Epidermal melanocyte (primary cell): Measurements from ENCODE around the gene VWCE.
A peak's percentile ranks its signal among the peaks of the same experiment; 100 is the strongest.
"Not testable (repeated sequence)": the region's sequence is repeated elsewhere in the genome, so short reads cannot be mapped to it uniquely, and the experiment has no call there.

Source experiments
- DNase-seq: peaks from one replicate; pipeline ENCODE4 v3.0.0; 2011; ENCODE audit warnings: low spot score; ENCODE audit not compliant: insufficient read length

Gene VWCE

DNA sequence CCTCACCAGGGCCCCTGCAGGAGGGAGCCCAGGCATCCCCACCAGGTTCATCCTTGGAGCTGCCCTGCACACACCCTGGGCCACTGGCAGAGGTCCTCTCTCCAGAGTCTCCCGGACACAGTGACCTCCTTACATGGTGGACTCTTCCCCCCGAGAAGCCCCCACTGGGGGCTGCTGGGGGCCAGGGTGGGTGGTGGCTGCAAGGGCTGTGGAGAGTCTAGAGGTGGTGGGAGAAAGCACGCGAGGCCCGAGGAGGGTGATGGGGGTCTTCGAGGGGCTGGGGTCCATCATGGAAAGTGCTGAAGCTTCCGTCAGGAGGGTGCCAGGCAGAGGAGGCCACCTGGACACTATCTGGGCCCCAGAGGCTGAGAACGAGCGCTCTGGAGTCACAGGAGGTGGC is 36.6 kb downstream of the VWCE start:
- DNase-seq, result no peak

DNA sequence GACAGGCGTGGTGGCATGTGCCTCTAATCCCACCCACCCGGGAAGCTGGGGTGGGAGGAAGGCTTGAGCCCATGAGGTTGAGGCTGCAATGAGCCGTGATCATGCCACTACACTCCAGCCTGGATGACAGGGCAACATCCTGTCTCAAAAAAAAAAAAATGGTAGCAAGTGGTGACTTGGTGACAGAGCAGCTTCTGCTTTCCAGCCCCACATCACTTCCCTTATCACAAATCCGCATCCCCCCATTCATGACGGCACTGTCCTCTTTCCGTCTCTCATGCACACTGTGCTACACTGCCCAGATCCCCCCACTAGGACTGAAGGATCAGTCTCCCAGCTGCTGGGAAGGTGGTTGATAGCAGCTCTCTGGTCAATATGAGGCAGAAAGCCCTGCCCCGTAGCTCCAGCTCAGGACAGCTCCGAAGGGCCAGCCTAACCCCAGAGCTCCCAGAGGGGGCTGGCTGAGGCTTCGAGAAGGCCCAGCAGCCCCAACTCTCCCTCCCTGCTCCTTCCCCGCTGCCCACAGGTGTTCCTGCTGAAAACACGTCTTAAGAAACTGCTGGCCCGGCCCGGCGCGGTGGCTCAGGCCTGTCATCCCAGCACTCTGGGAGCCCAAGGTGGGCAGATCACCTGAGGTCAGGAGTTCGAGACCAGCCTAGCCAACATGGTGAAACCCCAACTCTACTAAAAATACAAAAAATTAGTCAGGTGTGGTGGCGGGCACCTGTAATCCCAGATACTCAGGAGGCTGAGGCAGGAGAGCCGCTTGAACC is 38.2 kb downstream of the VWCE start:
- no peak for DNase-seq

DNA sequence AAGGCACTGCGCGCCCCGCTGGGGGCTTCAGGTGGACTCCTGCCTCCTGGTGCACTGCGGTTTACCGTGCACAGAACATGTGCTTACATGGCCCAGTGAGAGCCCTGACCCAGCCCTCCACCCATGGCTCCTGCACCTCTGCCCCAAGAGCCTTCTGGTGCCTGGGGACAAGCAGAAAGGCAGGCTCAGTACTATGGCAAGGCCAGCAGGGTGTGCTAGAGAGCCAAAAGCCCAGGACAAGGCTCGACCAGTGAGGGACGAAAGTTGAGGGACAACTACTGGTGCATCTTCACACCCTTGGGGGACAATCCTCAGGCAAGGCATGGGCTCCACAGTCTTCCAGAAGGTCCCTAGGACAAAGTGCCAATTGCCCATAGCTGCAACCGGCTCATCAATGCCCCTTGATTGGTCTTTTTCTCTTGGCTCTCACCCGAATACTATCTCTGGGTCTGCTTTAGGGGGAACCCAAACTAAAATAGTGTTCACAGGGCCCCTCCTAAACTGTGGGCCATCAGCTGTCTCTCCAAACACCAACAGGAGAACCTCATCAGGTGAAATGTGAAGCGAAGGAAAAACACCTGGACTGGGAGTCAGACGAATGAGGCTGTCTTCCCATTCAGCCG is 40.6 kb downstream of the VWCE start:
- DNase-seq, result peak; percentile 90

- not testable (repeated sequence) for DNase-seq
Observed at GRCh38 chr11:61252332-61252731, 42.8 kb downstream of the VWCE start.

DNA sequence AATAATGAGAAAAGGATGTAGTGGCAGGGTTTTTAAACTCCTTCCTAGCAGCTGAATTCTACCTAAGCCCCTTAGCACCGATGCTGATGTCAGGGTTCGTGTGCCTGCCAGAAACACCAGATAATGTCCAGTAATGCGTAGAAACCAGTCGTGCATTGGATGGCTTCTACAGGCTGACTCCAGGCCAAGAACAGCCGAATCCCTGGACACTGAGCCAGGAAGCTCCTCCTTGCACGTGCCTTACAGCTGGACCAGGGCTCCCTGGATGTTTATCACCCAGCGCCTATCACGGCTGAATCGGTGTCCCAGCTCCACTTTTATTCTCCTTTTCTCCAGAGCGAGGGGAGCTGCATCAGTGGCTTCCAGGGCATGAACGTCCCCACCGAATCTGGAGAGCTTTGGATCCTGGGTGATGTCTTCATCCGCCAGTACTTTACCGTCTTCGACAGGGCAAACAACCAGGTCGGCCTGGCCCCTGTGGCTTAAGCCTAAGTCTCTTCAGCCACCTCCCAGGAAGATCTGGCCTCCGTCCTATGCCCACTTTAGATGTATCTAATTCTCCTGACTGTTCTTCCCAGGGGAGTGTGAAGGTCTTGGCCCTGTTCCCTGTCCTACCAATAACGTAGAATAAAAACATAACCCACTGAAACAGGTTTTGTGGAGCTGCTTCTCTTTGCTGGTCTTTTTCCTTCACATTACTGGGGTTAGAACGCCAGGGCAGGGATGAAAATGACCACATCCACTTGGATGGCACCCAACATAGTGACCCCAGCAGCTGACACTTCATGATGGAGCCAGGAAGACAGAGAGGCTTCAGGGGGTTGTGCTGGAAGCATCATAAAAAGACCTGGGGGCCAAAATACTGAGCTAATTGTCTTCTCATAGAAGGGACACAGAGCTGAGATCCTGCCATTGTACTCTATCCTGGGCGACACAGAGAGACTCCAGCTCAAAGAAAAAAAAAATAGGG is 44.0 kb downstream of the VWCE start:
- DNase-seq, result not testable (repeated sequence)

DNA sequence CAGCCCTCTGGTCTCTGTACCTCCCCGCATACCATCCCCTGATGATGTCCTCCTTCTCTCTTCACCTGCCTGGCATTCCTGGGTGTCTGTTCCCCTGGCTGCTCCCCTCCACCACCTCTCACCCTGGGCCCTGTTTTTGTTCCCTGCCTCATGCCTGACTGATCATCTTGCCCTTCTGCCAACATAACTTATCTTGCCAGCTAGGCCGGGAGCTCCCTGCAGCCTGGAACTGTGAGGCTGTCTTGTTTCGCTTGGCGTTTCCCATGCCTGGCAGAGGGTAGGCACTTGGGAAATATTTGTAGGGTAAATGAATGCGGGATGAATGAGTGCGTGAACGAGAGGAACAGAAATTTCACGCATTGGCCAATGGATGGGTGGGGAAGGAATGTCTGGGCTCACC is 45.9 kb downstream of the VWCE start:
- DNase-seq, result not testable (repeated sequence)

DNA sequence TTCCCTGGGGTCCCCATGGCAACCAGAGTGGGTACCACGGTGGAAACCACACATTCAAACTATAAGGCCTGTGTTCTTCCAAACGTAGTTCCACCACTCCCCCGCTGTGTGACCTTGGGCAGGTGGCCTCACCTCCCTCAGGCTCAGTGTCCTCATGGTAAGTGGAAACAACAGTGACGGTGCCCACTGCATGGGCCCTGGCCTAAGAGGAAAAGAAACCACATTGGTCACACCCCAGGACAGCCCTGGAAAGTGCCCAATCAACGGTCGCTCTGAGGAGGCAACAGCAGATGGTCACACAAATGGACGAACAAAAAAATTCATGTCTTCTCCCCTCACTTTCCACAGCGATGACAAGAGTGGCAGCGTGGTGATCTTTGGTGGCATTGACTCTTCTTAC is 47.0 kb downstream of the VWCE start:
- DNase-seq, result not testable (repeated sequence)

DNA sequence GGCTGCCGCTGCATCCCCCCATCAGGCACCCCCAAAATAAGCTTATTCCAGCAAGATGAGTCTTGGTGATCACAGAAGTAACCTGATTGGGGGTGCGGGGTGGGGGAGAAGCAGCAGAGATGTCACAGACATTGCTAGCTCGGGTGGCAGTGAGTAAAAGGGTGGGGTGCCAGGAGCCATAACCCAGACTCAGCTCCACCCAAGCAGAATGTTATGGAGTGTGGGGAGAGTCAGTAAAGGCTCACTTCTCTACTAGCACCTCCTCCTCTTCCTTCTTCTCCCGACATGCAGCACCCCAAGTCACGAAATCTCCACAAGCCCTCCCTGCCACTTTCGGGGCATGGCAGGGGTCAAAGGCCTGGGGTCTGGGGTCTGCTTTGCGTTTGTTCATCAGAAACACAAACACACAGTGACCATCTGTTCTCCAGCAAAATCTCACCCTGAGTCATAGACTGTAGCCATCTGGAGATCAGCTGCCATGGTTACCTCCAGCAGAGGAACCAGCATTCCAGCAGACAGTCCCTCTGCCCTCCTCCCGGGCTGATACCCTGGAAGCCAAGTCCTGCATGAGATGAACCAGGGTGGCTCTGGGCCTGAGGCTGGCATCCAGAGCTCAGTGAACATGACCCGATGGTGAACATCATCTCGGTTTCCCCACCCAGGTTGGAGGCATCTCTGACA is 49.7 kb downstream of the VWCE start:
- DNase-seq, result not testable (repeated sequence)

DNA sequence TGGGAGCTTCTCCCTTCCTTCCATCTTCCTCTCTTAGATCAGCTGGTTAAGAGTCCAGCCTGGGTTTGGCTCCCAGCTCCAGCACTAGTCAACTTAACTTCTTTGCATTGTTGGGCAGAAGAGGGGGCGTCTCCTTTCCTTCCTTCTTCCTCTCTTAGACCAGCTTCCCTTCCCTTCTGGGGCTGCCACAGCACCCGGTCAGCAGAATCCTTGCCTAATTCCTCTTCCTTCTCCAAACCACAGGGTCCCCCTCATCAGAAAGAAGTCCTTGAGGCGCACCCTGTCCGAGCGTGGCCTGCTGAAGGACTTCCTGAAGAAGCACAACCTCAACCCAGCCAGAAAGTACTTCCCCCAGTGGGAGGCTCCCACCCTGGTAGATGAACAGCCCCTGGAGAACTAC is 53.6 kb downstream of the VWCE start:
- DNase-seq, result not testable (repeated sequence)

- DNase-seq, result not testable (repeated sequence)
Observed at GRCh38 chr11:61240875-61241274, 54.2 kb downstream of the VWCE start, which contains the start of gene PGA5. PGA5 (plus strand) TSS chr11:61241175; CDS start chr11:61241227, 52 bp downstream.

DNA sequence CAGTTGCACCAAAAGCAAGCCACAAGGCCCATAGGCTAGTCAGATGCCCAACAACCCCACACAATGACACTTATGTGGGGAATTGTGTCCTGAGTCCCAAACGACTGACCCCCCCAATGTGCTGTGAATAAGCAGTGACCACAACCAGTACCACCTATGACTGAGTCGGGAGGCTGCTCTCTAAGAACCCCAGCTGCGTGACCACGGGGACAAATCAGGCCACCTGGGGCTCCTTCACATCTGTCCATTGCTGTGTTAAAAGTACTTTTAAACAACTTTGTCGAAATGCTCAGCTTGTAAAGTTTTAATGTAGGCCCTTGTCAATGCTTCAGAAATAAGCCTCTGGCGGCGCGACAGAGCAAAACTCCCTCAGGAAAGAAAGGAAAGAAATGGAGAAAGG is 54.8 kb downstream of the VWCE start:
- not testable (repeated sequence) for DNase-seq

- DNase-seq, result not testable (repeated sequence)
Observed at GRCh38 chr11:61237130-61237529, 58.0 kb downstream of the VWCE start.

DNA sequence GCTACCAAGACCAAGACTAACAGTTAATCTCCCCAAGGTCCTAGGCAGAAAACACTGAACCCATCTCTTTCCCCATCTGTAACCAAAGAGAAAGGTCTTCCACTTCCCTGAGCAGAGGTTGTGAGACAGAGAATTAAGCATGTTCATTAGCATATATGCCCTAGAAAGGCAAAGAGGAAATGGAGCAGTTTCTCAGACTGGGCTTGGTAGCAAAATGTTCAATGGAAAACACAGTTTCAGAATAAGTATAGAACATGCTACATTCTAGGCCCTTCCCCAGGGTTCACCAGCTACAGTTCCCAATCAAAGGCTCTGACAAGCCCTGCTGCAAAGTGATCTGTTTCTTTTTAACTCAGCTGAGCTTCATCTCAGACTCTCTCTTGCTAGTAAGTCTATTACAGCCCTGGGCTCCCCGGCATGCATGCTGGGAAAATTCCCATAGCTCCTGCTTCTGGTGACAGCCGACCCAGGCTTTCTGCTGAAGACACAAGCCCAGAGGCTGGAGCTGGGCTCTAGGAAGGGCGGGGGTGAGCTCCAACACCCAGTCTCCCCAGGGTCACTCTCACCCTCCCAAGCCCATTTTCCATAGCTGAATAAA is 62.5 kb downstream of the VWCE start:
- DNase-seq, result not testable (repeated sequence)

DNA sequence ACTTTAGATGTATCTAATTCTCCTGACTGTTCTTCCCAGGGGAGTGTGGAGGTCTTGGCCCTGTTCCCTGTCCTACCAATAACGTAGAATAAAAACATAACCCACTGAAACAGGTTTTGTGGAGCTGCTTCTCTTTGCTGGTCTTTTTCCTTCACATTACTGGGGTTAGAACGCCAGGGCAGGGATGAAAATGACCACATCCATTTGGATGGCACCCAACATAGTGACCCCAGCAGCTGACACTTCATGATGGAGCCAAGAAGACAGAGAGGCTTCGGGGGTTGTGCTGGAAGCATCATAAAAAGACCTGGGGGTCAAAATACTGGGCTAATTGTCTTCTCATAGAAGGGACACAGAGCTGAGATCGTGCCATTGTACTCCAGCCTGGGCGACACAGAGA is 63.5 kb downstream of the VWCE start:
- DNase-seq, result not testable (repeated sequence)

DNA sequence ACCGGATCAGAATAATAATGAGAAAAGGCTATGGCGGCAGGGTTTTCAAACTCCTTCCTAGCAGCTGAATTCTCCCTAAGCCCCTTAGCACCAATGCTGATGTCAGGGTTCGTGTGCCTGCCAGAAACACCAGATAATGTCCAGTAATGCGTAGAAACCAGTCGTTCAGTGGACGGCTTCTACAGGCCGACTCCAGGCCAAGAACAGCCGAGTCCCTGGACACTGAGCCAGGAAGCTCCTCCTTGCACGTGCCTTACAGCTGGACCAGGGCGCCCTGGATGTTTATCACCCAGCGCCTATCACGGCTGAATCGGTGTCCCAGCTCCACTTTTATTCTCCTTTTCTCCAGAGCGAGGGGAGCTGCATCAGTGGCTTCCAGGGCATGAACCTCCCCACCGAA is 64.1 kb downstream of the VWCE start:
- not testable (repeated sequence) for DNase-seq

GRCh38 chr11:61229458-61229857 is 65.7 kb downstream of the VWCE start:
- DNase-seq, result not testable (repeated sequence)

DNA sequence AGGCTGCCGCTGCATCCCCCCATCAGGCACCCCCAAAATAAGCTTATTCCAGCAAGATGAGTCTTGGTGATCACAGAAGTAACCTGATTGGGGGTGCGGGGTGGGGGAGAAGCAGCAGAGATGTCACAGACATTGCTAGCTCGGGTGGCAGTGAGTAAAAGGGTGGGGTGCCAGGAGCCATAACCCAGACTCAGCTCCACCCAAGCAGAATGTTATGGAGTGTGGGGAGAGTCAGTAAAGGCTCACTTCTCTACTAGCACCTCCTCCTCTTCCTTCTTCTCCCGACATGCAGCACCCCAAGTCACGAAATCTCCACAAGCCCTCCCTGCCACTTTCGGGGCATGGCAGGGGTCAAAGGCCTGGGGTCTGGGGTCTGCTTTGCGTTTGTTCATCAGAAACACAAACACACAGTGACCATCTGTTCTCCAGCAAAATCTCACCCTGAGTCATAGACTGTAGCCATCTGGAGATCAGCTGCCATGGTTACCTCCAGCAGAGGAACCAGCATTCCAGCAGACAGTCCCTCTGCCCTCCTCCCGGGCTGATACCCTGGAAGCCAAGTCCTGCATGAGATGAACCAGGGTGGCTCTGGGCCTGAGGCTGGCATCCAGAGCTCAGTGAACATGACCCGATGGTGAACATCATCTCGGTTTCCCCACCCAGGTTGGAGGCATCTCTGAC is 68.5 kb downstream of the VWCE start:
- not testable (repeated sequence) for DNase-seq

DNA sequence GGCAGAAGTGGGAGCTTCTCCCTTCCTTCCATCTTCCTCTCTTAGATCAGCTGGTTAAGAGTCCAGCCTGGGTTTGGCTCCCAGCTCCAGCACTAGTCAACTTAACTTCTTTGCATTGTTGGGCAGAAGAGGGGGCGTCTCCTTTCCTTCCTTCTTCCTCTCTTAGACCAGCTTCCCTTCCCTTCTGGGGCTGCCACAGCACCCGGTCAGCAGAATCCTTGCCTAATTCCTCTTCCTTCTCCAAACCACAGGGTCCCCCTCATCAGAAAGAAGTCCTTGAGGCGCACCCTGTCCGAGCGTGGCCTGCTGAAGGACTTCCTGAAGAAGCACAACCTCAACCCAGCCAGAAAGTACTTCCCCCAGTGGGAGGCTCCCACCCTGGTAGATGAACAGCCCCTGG is 72.4 kb downstream of the VWCE start:
- not testable (repeated sequence) for DNase-seq

DNA sequence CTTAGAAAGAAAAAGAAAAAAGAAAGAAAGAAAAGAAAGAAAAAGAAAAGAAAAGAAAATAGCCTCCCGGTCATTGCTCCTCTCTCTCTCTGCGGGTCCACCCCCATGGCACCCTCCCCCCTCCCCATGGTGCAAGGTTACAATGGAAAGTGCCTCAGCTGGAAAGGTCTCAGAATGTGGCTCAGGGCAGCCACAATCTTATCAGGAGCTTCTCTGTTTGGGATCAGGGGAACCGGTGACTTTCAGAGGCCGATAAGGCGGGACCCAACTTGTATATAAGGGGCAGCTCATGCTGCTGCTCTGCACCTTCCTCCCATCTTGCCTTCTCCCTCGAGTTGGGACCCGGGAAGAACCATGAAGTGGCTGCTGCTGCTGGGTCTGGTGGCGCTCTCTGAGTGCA is 73.1 kb downstream of the VWCE start, which contains the start of gene PGA4:
Gene PGA4, plus strand, starts transcription at position 301 of the 400 bp plus-strand sequence. Its CDS starts 54 bp downstream, at position 355.
- DNase-seq, result not testable (repeated sequence)

- not testable (repeated sequence) for DNase-seq
Observed at GRCh38 chr11:61219016-61219415, 76.1 kb downstream of the VWCE start.
